SKM-1 (cell line): Measurements from ENCODE around the gene GALNT9.
"Not testable (repeated sequence)": the region's sequence is repeated elsewhere in the genome, so short reads cannot be mapped to it uniquely, and the experiment has no call there.

Experiments used
- DNase-seq: peaks from one replicate; lab custom pipeline; 2025; ENCODE audit not compliant: unreplicated experiment; lab: John Stamatoyannopoulos, UW

Gene GALNT9

GRCh38 chr12:132329036-132329719 is at the start of gene GALNT9:
Gene GALNT9 (minus strand): TSS chr12:132329589. CDS start chr12:132329203, 386 bp downstream.
- DNase-seq: no peak

- DNase-seq: not testable (repeated sequence)
Observed at GRCh38 chr12:132379057-132379456, 49.7 kb upstream of the GALNT9 start.

DNA sequence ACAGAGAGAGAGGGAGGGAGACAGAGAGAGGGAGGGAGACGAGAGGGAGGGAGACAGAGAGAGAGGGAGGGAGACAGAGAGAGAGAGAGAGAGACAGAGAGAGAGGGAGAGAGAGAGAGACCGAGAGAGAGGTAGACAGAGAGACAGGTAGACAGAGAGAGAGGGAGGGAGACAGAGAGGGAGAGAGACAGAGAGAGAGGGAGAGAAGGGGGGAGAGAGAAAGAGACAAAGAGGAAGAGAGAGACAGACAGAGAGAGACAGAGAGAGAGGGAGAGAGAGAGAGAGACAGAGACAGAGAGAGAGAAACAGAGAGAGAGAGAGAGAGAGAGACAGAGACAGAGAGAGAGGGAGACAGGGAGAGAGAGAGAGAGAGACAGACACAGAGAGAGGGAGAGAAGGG is 47.8 kb upstream of the GALNT9 start:
- DNase-seq: no peak

DNA sequence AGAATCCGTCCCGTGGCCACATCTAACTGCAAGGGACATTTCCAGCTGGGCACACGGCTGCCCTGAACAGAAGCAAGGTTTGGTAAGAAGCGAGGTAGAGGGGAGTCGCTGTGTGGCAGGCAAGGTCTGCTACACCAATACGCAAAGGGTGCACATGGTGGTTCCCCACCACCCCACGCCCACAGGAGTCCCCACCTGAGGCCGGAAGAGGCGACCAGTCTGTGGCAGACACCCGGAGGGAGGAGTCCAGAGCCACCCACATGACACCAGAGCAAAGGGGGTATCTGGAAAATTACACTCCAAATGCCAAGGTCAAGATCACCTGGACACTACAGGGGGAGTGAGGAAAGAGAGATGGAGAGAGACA is 47.1 kb upstream of the GALNT9 start:
- no peak for DNase-seq

DNA sequence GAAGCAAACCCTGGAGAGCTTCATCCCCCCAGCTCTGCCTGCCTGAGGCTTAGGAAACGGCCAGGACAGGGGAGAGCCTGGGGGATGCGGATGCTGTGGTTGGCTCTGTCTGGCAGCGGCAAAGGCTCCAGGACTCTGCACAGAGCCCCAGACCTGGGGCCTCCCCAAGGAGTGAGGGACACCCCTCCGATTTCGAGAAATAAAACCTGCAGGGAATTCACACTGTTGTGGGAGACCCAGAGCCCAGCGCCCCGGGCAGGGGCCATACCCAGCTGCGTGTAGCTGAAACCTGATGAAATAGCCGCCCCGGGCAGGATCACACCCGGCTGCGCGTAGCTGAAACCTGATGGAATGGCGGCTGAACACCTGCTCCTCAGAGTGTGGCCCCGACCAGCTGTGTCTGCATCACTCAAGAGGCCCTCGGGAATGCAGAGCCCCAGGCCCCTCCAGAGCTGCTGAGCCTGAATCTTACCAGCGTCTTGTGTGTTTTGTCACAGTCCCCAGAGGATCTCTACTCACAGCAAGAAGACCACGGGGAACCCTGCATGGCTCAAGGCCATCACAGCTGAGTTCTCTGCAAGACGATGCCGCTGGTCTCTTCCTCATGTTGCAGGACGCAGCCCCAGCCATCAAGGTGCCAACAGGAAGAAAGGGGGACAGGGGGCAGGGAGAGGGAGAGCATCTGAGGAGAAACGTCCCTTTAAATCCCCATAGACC is 46.5 kb upstream of the GALNT9 start:
- no peak for DNase-seq

GRCh38 chr12:132374612-132375445 is 45.4 kb upstream of the GALNT9 start:
- DNase-seq: no peak

DNA sequence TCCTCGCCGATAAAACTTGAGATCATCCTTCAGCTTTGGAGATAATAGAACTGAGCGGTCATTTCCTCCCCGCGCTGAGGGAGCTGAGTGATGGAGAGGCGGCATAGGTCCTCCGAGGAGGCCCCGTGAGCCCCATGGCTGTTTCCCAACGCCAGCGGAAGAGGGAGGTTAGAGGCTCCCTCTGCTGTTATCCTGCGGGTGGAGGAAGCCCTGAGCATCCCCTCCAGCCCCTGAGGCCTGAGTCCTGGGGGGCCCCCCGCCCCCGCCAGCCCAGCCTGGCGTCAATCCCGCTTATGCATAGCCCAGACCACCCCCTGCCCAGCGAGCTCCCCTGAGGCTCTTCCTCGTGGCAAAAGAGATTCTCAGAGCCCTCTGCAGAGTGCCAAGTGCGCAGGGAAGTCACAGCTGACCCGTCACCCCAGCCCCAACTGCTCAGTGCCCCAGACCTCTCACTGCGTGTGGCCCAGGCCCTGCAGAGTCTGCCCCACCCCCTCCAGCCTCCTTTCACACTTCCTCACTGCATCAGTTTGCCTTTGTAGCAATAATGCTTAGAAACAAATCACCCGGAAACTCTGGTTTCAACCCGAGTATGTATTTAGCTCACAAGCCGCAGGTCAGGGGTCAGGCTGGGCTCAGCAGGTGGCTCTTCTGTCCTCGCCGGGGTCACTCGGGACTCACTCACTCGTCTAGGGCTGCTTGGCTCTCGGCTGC is 44.7 kb upstream of the GALNT9 start:
- DNase-seq: no peak

- no peak for DNase-seq
Observed at GRCh38 chr12:132367852-132368251, 38.5 kb upstream of the GALNT9 start.

DNA sequence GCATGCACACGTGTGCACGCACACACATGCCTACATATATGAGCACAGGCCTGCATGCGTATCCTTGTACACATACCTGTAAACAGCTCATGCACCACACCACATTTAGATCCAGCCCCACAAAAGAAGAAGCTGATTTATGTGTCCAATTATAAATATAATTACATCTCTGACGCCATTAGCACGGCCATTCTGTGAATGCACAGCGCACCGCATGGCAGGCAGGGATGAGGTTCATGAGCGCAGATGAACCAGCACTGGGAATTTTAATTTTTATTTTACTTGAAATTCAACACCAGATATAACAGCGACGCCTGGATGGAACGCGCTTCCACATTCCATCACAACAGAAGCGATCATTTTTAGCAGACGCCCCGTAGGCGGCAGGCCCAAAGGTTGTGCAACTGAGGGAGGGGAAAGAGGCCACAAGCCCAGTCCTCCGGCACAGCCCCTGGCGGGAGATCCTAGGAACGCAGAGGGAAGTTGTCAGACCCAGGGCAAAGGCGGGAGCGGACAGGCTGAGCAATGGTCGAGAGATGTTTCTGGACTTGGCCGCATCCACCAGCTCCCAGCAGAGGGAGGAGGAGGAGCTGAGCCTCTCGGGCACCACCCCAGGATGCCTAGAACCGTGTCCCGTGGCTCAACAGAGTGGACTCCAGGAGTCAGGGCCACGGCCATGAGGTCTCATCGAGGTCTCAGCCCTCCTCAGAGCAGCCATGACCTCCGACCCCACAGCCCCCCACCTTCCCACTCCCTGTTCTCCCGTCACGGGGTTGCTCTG is 37.9 kb upstream of the GALNT9 start:
- DNase-seq: no peak

DNA sequence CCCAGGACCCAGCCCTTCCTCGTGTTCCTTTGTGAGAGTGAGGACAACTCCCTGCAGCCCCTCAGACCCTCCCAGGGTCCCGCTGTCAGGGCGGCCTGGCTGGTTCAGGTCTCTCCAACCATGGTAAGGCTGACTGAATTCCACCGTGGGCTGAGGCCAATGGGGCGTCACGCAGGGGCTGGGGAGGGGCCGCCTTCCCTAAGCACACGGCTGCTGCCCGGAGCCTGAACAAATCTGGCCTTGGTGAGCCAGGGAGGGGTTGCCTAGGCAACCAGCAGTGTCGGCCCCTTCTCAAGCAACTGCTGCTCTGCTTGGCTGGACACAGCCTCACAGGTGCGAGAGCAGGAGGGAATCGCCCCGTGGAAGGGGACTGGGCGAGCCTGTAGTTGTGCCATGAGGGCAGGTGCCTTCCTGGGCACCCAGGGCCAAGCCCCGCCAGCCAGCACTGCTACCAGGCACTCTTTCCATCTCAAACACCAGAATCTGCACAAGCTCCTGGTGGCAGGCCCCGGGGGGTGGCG is 37.0 kb upstream of the GALNT9 start:
- no peak for DNase-seq

DNA sequence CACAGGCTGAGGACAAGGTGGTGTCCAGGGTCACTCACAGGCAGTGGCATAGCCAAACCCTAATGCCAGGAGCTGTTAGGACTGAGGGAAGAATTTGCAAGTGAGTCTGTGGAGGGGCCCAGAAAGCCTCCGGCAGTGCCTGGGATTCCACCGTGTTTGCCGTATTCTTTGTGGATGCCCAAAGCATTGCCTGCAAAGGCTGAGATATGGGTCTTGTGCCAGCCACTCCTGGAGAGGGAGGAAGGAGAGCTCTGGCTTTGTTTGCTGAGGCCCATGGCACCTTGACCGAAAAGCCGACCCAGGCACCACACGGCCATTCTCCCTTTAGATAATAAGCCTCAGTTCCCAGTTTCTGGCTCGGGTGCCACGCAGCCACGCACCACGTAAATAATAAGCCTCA is 35.8 kb upstream of the GALNT9 start:
- DNase-seq: no peak

DNA sequence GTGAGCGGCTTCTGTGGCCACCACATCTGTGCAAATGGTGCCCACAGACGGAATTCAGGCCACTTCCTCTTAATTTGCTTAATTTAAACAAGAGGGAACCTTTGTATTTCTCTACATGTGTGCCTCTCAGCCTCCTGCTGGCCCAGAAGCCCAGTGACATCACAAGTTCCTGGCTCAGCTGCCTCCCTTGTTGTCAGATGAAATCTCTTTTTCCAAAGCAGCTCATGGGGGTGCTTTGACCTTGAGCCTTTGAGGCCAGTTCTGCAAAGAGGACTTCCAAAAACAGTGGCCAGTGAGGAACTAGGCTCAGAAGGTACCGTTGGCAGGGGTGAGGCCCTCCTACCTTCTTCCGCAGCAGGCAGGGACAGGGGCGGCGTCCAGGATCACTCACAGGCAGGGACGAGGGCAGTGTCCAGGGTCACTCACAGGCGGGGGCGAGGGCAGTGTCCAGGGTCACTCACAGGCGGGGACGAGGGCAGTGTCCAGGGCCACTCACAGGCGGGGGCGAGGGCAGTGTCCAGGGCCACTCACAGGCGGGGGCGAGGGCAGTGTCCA is 35.0 kb upstream of the GALNT9 start:
- DNase-seq: no peak

- DNase-seq: no peak
Observed at GRCh38 chr12:132363661-132364347, 34.4 kb upstream of the GALNT9 start.

GRCh38 chr12:132362996-132363660 is 33.7 kb upstream of the GALNT9 start:
- DNase-seq: no peak

DNA sequence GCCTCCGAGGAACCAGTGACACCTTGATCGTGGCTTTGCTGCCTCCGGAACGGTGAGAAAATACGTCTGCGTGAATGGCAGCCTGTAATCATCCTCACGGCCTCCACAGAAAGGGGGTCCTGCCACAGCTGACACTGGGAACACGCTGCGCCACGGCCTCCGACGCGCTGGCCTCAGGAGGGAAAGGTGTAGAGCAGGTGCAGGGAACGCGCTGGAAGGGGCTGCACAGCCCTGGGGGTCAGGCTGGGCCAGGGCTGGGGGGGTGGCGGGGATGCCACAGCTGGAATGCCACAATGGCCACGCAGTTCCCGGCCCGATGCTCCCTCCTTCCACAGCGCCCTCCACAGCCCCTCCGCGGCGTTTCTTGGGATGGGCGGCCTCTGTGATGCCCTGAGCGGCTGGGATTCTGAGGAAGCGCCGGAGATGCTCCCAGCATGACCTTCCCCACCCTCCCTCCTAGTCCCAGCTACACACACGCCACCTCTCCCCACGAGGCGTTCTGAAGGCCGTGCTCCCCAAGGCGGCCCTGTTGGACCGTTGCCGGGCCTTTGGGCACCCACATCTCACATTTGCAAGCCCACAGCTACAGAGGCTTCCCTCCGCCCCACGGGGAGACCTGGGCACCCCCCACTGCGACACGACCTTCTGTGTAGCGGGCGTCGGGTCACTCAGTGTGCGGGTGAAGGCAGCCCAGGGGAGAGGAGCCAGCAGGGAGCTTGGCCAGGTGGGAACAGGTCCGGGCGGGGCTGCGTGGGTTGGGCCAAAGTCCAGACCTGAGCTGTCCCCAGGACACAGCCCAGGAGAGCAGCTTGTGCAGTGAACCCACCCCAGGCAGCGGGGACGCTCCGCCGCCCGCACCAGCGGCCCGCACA is 31.8 kb upstream of the GALNT9 start:
- DNase-seq: no peak

DNA sequence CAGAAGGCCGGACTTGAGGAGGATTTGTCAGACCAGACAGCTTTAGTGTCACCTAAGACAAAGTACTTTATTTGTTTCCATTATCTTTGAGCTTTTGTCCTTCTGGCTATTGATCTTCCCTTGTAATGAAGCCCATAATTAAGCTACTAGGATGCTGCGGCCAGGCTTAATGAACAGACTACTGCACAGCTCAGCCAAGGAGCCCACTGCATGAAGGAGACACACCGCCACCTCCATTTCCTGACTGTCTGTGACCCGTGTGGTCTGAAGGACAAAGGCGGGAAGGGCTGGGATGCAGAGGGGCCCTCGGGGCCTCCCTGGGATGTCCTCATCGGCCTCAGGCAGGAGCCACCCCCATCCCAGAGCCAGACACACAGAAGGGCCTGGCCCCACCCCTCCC is 31.0 kb upstream of the GALNT9 start:
- DNase-seq: no peak

GRCh38 chr12:132359971-132360370 is 30.6 kb upstream of the GALNT9 start:
- no peak for DNase-seq

DNA sequence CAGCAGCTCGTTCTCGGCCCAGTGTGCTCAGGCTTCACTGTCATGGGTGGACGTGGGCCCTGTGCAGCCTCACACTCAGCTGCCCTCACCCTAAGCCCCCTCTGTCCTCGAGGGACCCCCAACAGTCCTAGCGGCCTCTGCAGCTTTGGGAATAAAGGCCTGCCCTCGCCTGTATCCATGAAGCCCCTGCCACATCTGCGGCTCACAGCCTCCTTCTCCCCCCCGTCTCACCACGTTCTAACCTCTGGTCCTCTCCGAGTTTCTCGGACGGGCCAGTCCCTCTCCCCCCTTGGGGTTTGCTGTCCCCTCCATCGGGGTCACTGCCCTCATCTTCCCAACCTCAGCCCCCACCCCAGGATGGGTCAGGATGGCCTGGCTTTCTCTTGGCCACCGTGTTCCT is 30.2 kb upstream of the GALNT9 start:
- DNase-seq: no peak
